GM21786 (cell line): ENCODE data around the gene SNRPD3.

ENCODE experiments used
- ATAC-seq: cut with Tn5 transposase; IDR thresholded peaks from one replicate; pipeline ENCODE4 v1.9.1; 2021; ENCODE audit not compliant: unreplicated experiment

The SNRPD3 gene

GRCh38 chr22:24565077-24565476, 9.3 kb downstream of the SNRPD3 start:
- no peak for ATAC-seq

GRCh38 chr22:24566899-24567511, 11.2 kb downstream of the SNRPD3 start:
- no peak for ATAC-seq

- ATAC-seq: no peak
Observed at GRCh38 chr22:24567668-24568067, 11.9 kb downstream of the SNRPD3 start.

- no peak for ATAC-seq
Observed at GRCh38 chr22:24571266-24571665, 15.5 kb downstream of the SNRPD3 start.

- no peak for ATAC-seq
Observed at GRCh38 chr22:24576778-24577177, 21.0 kb downstream of the SNRPD3 start.

GRCh38 chr22:24578355-24579257, 22.8 kb downstream of the SNRPD3 start:
- ATAC-seq: no peak

- no peak for ATAC-seq
Observed at GRCh38 chr22:24579258-24579601, 23.4 kb downstream of the SNRPD3 start.

- ATAC-seq: no peak
Observed at GRCh38 chr22:24580276-24580675, 24.5 kb downstream of the SNRPD3 start.

- no peak for ATAC-seq
Observed at GRCh38 chr22:24582056-24582814, 26.4 kb downstream of the SNRPD3 start.

- ATAC-seq: no peak
Observed at GRCh38 chr22:24583221-24584165, 27.7 kb downstream of the SNRPD3 start.

- ATAC-seq: no peak
Observed at GRCh38 chr22:24584166-24584790, 28.5 kb downstream of the SNRPD3 start.

GRCh38 chr22:24584871-24585411, 29.1 kb downstream of the SNRPD3 start:
- no peak for ATAC-seq

- no peak for ATAC-seq
Observed at GRCh38 chr22:24585461-24585860, 29.7 kb downstream of the SNRPD3 start.

- no peak for ATAC-seq
Observed at GRCh38 chr22:24585927-24586546, 30.2 kb downstream of the SNRPD3 start.

- ATAC-seq: no peak
Observed at GRCh38 chr22:24587251-24587650, 31.5 kb downstream of the SNRPD3 start.

GRCh38 chr22:24587948-24588347, 32.1 kb downstream of the SNRPD3 start:
- no peak for ATAC-seq

- ATAC-seq: no peak
Observed at GRCh38 chr22:24588381-24588756, 32.6 kb downstream of the SNRPD3 start.

GRCh38 chr22:24588757-24589481, 33.1 kb downstream of the SNRPD3 start:
- ATAC-seq: no peak

GRCh38 chr22:24589518-24590030, 33.8 kb downstream of the SNRPD3 start:
- no peak for ATAC-seq
